ENCODE data around the gene CABLES1. TPM values are rescaled to one million over a fixed set of nuclear protein-coding genes. Genes with fewer than 3 reads are reported as not detected.
"Not testable (repeated sequence)": the region's sequence is repeated elsewhere in the genome, so short reads cannot be mapped to it uniquely, and the experiment has no call there.

The CABLES1 gene
- total RNA-seq, 4 donors from 2014 or later = 4.0 to 24.0 (median 10.2) TPM

GRCh38 chr18:23105581-23106219, 29.6 kb upstream of the CABLES1 start:
- ATAC-seq = no peak
- Histone ChIP-seq H3K36me3 (no peaks in the 10 kb centered on the region), H3K27ac (no peak overlapping the region), H3K4me3 (no peak overlapping the region), H3K4me1 (no peaks in the 10 kb centered on the region), H3K9me3 (no peaks in the 10 kb centered on the region), H3K27me3 (no peaks in the 10 kb centered on the region)
- TF ChIP-seq POLR2A (IDR thresholded peaks at IDR 0.05) (no peak), EP300 (IDR thresholded peaks at IDR 0.05) (no peak), POLR2AphosphoS5 (IDR thresholded peaks at IDR 0.05) (no peak), CTCF (IDR thresholded peaks at IDR 0.05) (no peak)
- 93 to 94% methylated on average over 3 to 9 of the region's 21 CpGs for WGBS, 2 donors (ENCODE audit: low coverage in 1 of 2)

DNA sequence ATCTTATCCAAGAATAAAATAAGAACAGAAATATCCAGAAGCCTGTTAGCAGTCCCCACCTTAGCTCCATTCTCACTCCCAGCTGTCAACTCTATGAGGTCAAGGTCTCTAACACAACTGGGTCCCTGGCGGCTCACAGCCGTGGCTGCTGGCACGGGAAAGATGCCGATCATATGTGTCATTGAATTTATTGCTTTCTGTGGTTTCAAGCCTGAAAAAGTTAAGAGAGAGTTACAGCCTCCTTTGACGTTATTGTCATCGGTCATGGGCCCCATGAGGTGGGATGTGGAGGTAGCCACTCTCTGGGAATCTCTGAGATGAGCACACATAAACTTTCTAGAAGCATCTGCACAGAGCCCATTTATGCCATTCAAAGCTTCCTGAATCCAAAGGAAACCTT, 28.7 kb upstream of the CABLES1 start:
- H3K4me1 ChIP-seq = no peaks in the 10 kb centered on the region
- no peak overlapping the region for H3K27ac ChIP-seq
- H3K9me3 ChIP-seq = no peaks in the 10 kb centered on the region
- no peaks in the 10 kb centered on the region for H3K27me3 ChIP-seq
- ATAC-seq = no peak
- TF ChIP-seq EP300 (IDR thresholded peaks at IDR 0.05) = no peak
- no peak for TF ChIP-seq POLR2A (IDR thresholded peaks at IDR 0.05)
- 58 to 68% methylated on average over 2 to 6 of the region's 6 CpGs for WGBS, 2 donors (ENCODE audit: low coverage in 1 of 2)
- H3K36me3 ChIP-seq = no peaks in the 10 kb centered on the region
- no peak overlapping the region for H3K4me3 ChIP-seq

DNA sequence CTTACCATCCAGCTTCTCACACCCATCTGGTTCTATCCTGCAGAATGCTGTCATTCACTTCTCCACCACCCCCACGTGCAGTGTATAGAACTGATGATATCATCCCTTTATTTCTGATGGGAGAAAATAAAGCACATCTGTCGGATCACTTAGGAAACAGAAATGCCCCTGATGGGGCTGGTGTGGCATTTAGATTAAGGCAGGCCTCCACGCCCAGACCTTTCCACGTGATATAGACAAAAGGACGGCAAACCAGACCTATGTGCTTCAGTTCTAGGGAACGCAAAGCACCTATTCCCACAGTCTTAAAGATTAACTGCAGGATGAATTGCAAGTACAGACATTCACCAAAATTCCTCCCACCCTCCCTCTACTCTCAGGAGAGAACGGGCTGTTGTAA, 27.6 kb upstream of the CABLES1 start:
- ATAC-seq = no peak
- Histone ChIP-seq H3K9me3 (peaks cover 0 to 6% (median 0%) of the 10 kb centered on the region in 3 donors), H3K36me3 (no peaks in the 10 kb centered on the region), H3K4me1 (no peaks in the 10 kb centered on the region), H3K27ac (no peak overlapping the region), H3K27me3 (no peaks in the 10 kb centered on the region), H3K4me3 (no peak overlapping the region)
- WGBS, 2 donors (ENCODE audit: low coverage in 1 of 2) = 82 to 85% methylated on average over 2 to 7 of the region's 7 CpGs
- TF ChIP-seq CTCF (IDR thresholded peaks at IDR 0.05) (no peak), EP300 (IDR thresholded peaks at IDR 0.05) (no peak), POLR2AphosphoS5 (IDR thresholded peaks at IDR 0.05) (no peak), POLR2A (IDR thresholded peaks at IDR 0.05) (no peak)

DNA sequence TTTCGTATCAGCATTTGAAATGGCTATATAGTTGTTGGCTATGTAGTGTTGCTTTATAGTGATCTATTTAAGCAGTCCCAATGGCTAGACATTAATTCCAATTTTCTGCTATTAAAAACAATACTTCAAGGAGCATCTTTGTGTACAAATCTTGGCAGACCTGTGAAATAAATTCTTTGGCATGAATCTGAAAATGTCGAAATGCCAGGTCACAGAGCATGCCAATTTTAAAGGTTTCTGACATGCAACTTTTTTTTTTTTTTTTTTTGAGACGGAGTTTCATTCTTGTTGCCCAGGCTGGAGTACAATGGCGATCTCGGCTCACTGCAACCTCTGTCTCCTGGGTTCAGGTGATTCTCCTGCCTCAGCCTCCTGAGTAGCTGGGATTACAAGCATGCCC, 26.8 kb upstream of the CABLES1 start:
- H3K27ac ChIP-seq = no peak overlapping the region
- peaks cover 0 to 6% (median 0%) of the 10 kb centered on the region in 3 donors for H3K9me3 ChIP-seq
- 74 to 86% methylated on average over 2 to 5 of the region's 5 CpGs for WGBS, 2 donors (ENCODE audit: low coverage in 1 of 2)
- H3K4me3 ChIP-seq = no peak overlapping the region
- no peaks in the 10 kb centered on the region for H3K36me3 ChIP-seq
- no peaks in the 10 kb centered on the region for H3K27me3 ChIP-seq
- no peaks in the 10 kb centered on the region for H3K4me1 ChIP-seq
- no peak for ATAC-seq
- TF ChIP-seq POLR2AphosphoS5 (IDR thresholded peaks at IDR 0.05) (no peak), CTCF (IDR thresholded peaks at IDR 0.05) (no peak), EP300 (IDR thresholded peaks at IDR 0.05) (no peak), POLR2A (IDR thresholded peaks at IDR 0.05) (no peak)

DNA sequence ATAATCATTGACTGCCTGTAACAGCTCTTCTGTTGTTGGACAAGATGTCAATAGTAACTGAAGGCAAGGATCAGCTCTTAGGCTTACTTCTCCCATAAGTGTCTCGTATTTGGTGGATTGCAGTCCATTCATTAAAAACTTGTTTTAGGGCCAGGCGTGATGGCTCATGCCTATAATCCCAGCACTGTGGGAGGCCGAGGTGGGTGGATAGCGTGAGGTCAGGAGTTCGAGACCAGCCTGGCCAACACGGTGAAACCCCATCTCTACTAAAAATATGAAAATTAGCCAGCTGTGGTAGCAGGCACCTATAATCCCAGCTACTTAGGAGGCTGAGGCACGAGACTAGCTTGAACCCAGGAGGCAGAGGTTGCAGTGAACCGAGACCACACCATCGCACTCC, 26.1 kb upstream of the CABLES1 start:
- H3K4me3 ChIP-seq, ATAC-seq, H3K9me3 ChIP-seq, H3K4me1 ChIP-seq, H3K27me3 ChIP-seq, H3K36me3 ChIP-seq, H3K27ac ChIP-seq: not testable (repeated sequence)
- WGBS, 2 donors (ENCODE audit: low coverage in 1 of 2) = 88 to 98% methylated on average over 5 to 9 of the region's 9 CpGs

GRCh38 chr18:23113576-23113975, 21.7 kb upstream of the CABLES1 start:
- TF ChIP-seq CTCF (IDR thresholded peaks at IDR 0.05) (no peak), POLR2A (IDR thresholded peaks at IDR 0.05) (no peak), EP300 (IDR thresholded peaks at IDR 0.05) (no peak), POLR2AphosphoS5 (IDR thresholded peaks at IDR 0.05) (no peak)
- ATAC-seq = no peak
- no peak overlapping the region for H3K4me3 ChIP-seq
- H3K27ac ChIP-seq = no peak overlapping the region
- WGBS, 2 donors (ENCODE audit: low coverage in 1 of 2) = 93% methylated on average over 4 of the region's 6 CpGs; no CpG with 5 or more reads in 1 of the 2 donors
- no peaks in the 10 kb centered on the region for H3K36me3 ChIP-seq
- H3K27me3 ChIP-seq = no peaks in the 10 kb centered on the region
- H3K4me1 ChIP-seq = peaks cover 0 to 7% (median 0%) of the 10 kb centered on the region in 3 donors
- H3K9me3 ChIP-seq = peaks cover 0 to 6% (median 0%) of the 10 kb centered on the region in 3 donors

All from gastroesophageal sphincter (tissue), 4 donors.